ENCODE data around the gene GPC6. TPM values are rescaled to one million over a fixed set of nuclear protein-coding genes. Genes with fewer than 3 reads are reported as not detected.

The GPC6 gene
- total RNA-seq, 1 donor from 2014 or later, result 5.5 TPM

DNA sequence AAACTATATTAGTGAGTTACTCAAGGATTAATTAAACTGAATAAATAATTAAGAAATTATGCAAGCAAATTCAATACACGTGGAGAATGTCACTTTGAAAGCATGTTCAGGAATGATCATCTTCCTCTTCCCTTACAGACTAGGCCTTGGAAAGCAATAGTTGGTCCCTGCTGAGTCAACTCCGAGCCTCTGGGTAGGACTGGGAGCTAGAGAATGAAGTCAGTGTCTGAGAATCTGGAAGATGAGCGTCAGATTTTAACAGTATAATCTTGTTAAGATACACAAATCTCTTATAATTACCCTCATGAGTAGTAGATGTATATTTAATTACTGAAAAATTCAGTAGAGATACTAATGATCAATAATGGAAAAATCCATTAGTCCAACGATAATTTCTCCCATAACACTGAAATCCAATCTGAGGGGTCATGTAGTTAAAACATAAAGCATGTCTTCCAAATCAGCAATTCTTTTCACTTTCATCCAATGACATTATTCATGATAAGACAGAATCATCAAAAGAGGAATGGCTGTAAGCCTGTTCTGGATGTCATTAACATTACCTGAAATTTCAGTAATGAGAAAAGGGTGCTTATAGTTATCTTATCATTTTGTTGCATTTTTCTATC, 829.9 kb downstream of the GPC6 start:
- no peak overlapping the region for H3K4me3 ChIP-seq (ENCODE audit: low read depth, low read length)
- no peaks in the 10 kb centered on the region for H3K27me3 ChIP-seq (ENCODE audit: control insufficient read depth, insufficient read depth, low read length)
- no peaks in the 10 kb centered on the region for H3K36me3 ChIP-seq (ENCODE audit: control insufficient read depth, insufficient read depth, low read length)
- TF ChIP-seq, protein P1, sequence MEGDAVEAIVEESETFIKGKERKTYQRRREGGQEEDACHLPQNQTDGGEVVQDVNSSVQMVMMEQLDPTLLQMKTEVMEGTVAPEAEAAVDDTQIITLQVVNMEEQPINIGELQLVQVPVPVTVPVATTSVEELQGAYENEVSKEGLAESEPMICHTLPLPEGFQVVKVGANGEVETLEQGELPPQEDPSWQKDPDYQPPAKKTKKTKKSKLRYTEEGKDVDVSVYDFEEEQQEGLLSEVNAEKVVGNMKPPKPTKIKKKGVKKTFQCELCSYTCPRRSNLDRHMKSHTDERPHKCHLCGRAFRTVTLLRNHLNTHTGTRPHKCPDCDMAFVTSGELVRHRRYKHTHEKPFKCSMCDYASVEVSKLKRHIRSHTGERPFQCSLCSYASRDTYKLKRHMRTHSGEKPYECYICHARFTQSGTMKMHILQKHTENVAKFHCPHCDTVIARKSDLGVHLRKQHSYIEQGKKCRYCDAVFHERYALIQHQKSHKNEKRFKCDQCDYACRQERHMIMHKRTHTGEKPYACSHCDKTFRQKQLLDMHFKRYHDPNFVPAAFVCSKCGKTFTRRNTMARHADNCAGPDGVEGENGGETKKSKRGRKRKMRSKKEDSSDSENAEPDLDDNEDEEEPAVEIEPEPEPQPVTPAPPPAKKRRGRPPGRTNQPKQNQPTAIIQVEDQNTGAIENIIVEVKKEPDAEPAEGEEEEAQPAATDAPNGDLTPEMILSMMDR (IDR thresholded peaks at IDR 0.05; ENCODE audit: insufficient read depth, low read length, severe bottlenecking), result no peak
- DNase-seq (ENCODE audit: low read depth) (no peak), FAIRE-seq (no peak)

GRCh38 chr13:94057618-94058186, 831.1 kb downstream of the GPC6 start:
- Histone ChIP-seq H3K4me3 (ENCODE audit: low read depth, low read length) (no peak overlapping the region), H3K27me3 (ENCODE audit: control insufficient read depth, insufficient read depth, low read length) (no peaks in the 10 kb centered on the region), H3K36me3 (ENCODE audit: control insufficient read depth, insufficient read depth, low read length) (no peaks in the 10 kb centered on the region)
- TF ChIP-seq, protein P1 (IDR thresholded peaks at IDR 0.05; ENCODE audit: insufficient read depth, low read length, severe bottlenecking), result no peak
- DNase-seq (ENCODE audit: low read depth) (no peak), FAIRE-seq (no peak)

DNA sequence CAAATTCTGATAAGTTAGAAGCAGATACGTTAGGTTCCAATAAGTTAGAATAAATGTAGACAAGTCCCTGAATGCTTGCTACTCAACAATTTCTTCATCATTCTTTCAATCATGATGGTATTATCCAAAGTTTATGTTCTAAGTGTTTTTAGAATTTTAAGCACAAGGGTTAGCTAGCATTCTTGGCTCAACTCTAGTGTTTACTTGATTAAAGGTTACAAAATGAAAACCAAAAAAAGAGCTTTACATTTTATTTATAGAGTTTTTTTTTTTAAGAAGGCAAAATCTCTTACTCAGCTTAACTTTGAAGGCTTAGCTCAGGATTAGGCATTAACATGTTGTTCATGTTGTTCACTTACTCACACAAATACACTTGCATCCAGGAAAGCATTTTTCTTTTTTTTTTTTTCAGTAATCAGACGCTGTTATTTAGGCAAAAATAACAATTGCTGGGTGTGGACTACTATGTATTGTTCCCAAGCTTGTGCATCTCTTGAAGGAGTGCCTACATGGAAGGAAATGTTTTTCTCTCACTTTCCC, 832.3 kb downstream of the GPC6 start:
- no peaks in the 10 kb centered on the region for H3K36me3 ChIP-seq (ENCODE audit: control insufficient read depth, insufficient read depth, low read length)
- H3K27me3 ChIP-seq (ENCODE audit: control insufficient read depth, insufficient read depth, low read length), result no peaks in the 10 kb centered on the region
- DNase-seq (ENCODE audit: low read depth) (no peak), FAIRE-seq (no peak)
- no peak overlapping the region for H3K4me3 ChIP-seq (ENCODE audit: low read depth, low read length)
- TF ChIP-seq, protein P1 (IDR thresholded peaks at IDR 0.05; ENCODE audit: insufficient read depth, low read length, severe bottlenecking), result no peak

GRCh38 chr13:94061301-94061700, 834.7 kb downstream of the GPC6 start:
- no peaks in the 10 kb centered on the region for H3K36me3 ChIP-seq (ENCODE audit: control insufficient read depth, insufficient read depth, low read length)
- DNase-seq (ENCODE audit: low read depth) (no peak), FAIRE-seq (no peak)
- H3K27me3 ChIP-seq (ENCODE audit: control insufficient read depth, insufficient read depth, low read length), result no peaks in the 10 kb centered on the region
- TF ChIP-seq, protein P1 (IDR thresholded peaks at IDR 0.05; ENCODE audit: insufficient read depth, low read length, severe bottlenecking), result no peak
- H3K4me3 ChIP-seq (ENCODE audit: low read depth, low read length), result no peak overlapping the region

GRCh38 chr13:94063096-94063495, 836.5 kb downstream of the GPC6 start:
- no peaks in the 10 kb centered on the region for H3K36me3 ChIP-seq (ENCODE audit: control insufficient read depth, insufficient read depth, low read length)
- DNase-seq (ENCODE audit: low read depth), result no peak
- TF ChIP-seq, protein P1 (IDR thresholded peaks at IDR 0.05; ENCODE audit: insufficient read depth, low read length, severe bottlenecking), result no peak
- H3K27me3 ChIP-seq (ENCODE audit: control insufficient read depth, insufficient read depth, low read length), result no peaks in the 10 kb centered on the region
- no peak for FAIRE-seq
- H3K4me3 ChIP-seq (ENCODE audit: low read depth, low read length), result no peak overlapping the region
